Tibial nerve (tissue), 4 donors: ENCODE results near the gene VAMP7. TPM values are rescaled to one million over a fixed set of nuclear protein-coding genes. Genes with fewer than 3 reads are reported as not detected.
"Not testable (repeated sequence)": the region's sequence is repeated elsewhere in the genome, so short reads cannot be mapped to it uniquely, and the experiment has no call there.

Experiments used
- DNase-seq, 2 donors: peaks; one replicate each; pipeline ENCODE4 v3.0.0-alpha.2; 2019; ENCODE audit warnings: low spot score in 2 of 2
- H3K27ac ChIP-seq, 4 donors: fragments of 200-600 bp; sonication (generic) in 3 of 4; one replicate each; pipeline ENCODE4 v1.5.1; 2017 to 2019; ENCODE audit warnings: mild to moderate bottlenecking in 1 of 4
- H3K27me3 ChIP-seq, 2 donors: fragments of 200-600 bp; sonication (generic) in 1 of 2; one replicate each; pipeline versions ENCODE4 v1.5.1 to v1.6.0; 2017 to 2019
- H3K36me3 ChIP-seq, 3 donors: fragments of 200-600 bp; sonication (generic); one replicate each; pipeline ENCODE4 v1.5.1; 2018 to 2019
- H3K4me1 ChIP-seq, 4 donors: fragments of 200-600 bp; sonication (generic) in 3 of 4; one replicate each; pipeline ENCODE4 v1.5.1; 2017 to 2019
- H3K4me3 ChIP-seq, 4 donors: fragments of 200-600 bp; sonication (generic) in 3 of 4; one replicate each; pipeline ENCODE4 v1.5.1; 2017 to 2019; ENCODE audit warnings: mild to moderate bottlenecking in 1 of 4, moderate library complexity in 1 of 4
- H3K9me3 ChIP-seq, 4 donors: fragments of 200-600 bp; sonication (generic) in 3 of 4; one replicate each; pipeline ENCODE4 v1.5.1; 2017 to 2019
- EP300 ChIP-seq, 2 donors: sonication (generic); formaldehyde crosslinking; IDR thresholded peaks; one replicate each; pipeline ENCODE4 v1.6.1; 2017; ENCODE audit warnings: antibody characterized with exemption in 2 of 2, mild to moderate bottlenecking in 1 of 2
- POLR2A ChIP-seq, 2 donors: fragments of 450-650 bp; IDR thresholded peaks; one replicate each; pipeline ENCODE4 v1.6.1; 2017; ENCODE audit warnings: antibody characterized with exemption in 2 of 2, mild to moderate bottlenecking in 2 of 2, moderate library complexity in 2 of 2
- WGBS, 2 donors: methylation state at CpG; one replicate each; pipeline ENCODE4 v1.1.5; 2018; 5-methylcytosine and 5-hydroxymethylcytosine counted together
- total RNA-seq, 4 donors: library from RNA; depleted of rRNA; stranded (reverse); fragments of >200 nt; gene quantifications; one replicate each; pipeline ENCODE4 v1.1.0, GENCODE V29; 2016
- TF ChIP-seq, protein P1 (sequence below), 5 experiments: fragments of 200-600 bp in 3 of 5; fragments of 450-650 bp in 2 of 5; sonication (generic) in 3 of 5; IDR thresholded peaks; one replicate each; pipeline ENCODE4 v1.5.1; 2016 to 2019; ENCODE audit warnings: antibody characterized with exemption in 5 of 5, mild to moderate bottlenecking in 3 of 5, moderate library complexity in 2 of 5

Gene VAMP7
- total RNA-seq, 4 donors from 2014 or later, result 24.9 to 32.1 (median 25.5) TPM

DNA sequence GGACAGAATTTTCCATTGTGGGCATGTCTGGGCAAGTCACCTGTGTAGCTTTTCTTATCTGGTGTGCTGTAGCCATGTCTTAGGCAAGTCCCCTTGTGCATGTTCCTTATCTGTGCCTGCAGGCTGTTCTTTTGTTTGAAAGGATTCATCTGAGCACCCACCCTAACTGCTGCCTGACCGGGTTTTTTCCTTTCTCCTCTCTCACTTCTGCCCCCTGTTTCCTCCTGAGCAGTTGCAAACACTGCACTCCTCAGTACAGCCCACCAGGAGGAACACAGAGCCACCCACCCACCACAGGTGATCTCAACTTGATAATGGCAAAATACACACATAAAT, 87.1 kb downstream of the VAMP7 start:
- H3K9me3 ChIP-seq, result peaks cover 0 to 31% (median 0%) of the 10 kb centered on the region in 4 donors
- WGBS, 2 donors, result 50 to 58% methylated on average over 1 of the region's 1 CpG

DNA sequence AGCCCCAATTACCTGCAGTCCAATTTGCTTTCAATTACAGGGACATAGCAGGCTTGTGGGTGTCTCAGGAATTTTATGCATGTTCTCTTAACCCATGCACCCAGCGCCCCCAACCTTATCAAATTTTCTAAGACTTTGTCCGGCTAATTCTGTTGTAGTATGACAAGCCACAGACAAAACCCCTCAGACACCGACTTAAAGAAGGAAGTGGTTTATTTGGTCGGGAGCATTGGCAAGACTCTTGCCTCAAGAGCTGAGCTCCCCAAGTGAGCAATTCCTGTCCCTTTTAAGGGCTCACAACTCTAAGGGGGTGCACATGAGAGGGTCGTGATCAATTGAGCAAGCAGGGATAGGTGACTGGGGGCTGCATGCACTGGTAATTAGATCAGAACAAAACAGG, 87.6 kb downstream of the VAMP7 start:
- 42 to 47% methylated on average over 5 of the region's 5 CpGs for WGBS, 2 donors
- H3K4me3 ChIP-seq, result no peak overlapping the region
- no peaks in the 10 kb centered on the region for H3K4me1 ChIP-seq
- DNase-seq, result no peak
- H3K27ac ChIP-seq, result no peak overlapping the region
- H3K36me3 ChIP-seq, result no peaks in the 10 kb centered on the region
- H3K9me3 ChIP-seq, result peaks cover 0 to 27% (median 0%) of the 10 kb centered on the region in 4 donors
- TF ChIP-seq, protein P1, sequence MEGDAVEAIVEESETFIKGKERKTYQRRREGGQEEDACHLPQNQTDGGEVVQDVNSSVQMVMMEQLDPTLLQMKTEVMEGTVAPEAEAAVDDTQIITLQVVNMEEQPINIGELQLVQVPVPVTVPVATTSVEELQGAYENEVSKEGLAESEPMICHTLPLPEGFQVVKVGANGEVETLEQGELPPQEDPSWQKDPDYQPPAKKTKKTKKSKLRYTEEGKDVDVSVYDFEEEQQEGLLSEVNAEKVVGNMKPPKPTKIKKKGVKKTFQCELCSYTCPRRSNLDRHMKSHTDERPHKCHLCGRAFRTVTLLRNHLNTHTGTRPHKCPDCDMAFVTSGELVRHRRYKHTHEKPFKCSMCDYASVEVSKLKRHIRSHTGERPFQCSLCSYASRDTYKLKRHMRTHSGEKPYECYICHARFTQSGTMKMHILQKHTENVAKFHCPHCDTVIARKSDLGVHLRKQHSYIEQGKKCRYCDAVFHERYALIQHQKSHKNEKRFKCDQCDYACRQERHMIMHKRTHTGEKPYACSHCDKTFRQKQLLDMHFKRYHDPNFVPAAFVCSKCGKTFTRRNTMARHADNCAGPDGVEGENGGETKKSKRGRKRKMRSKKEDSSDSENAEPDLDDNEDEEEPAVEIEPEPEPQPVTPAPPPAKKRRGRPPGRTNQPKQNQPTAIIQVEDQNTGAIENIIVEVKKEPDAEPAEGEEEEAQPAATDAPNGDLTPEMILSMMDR (IDR thresholded peaks at IDR 0.05), result no peak
- TF ChIP-seq EP300 (IDR thresholded peaks at IDR 0.05) (no peak), POLR2A (IDR thresholded peaks at IDR 0.05) (no peak)
- no peaks in the 10 kb centered on the region for H3K27me3 ChIP-seq

More for the DNA sequence above, 87.1 kb downstream of the VAMP7 start:
- no peak for DNase-seq
- TF ChIP-seq, protein P1 (IDR thresholded peaks at IDR 0.05), result no peak
- TF ChIP-seq POLR2A (IDR thresholded peaks at IDR 0.05), result no peak
- TF ChIP-seq EP300 (IDR thresholded peaks at IDR 0.05), result no peak
- no peaks in the 10 kb centered on the region for H3K36me3 ChIP-seq
- no peaks in the 10 kb centered on the region for H3K27me3 ChIP-seq
- H3K4me1 ChIP-seq, result no peaks in the 10 kb centered on the region
- H3K27ac ChIP-seq, result no peak overlapping the region
- no peak overlapping the region for H3K4me3 ChIP-seq

DNA sequence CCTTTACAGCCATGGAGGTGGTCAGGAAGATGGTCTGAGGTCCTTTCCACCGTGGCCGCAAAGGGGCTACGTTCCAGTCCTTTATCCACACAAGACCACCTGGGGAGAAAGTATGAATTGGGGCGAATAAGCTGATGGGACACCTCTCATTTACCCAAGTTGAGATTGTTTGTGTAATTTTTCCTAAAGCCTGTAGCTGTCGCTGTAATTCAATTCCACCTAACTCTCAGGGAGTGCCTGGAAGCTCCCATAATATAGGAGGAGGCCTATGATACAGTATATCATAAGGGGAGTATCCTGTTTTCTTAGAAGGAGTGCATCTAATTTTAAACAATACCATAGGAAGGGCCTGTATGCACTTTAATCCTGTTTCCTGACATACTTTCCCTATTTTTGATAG, 90.5 kb downstream of the VAMP7 start:
- H3K4me1 ChIP-seq, H3K27ac ChIP-seq, H3K27me3 ChIP-seq, DNase-seq, H3K36me3 ChIP-seq, H3K4me3 ChIP-seq: not testable (repeated sequence)
- 65 to 67% methylated on average over 5 of the region's 5 CpGs for WGBS, 2 donors
- H3K9me3 ChIP-seq, result peaks cover 0 to 18% (median 0%) of the 10 kb centered on the region in 4 donors

DNA sequence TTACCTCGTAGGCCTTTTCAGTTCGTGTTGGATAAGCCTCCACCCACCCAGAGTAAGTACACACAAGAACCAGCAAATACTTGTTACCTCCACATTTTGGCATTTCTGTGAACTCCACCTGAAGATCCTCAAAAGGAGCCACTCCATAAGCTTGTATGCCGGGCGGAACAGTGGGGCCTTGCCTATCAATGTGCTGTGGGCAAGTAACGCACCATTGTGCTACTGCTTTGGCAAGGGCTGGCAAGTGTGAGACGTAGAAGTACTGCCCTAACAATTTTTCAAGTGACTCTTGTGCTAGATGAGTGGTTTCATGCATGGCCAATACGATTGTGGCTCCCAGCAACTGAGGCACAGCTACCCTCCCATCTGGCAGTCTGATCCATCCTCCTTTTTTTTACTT, 91.1 kb downstream of the VAMP7 start:
- H3K27ac ChIP-seq, H3K4me1 ChIP-seq, H3K36me3 ChIP-seq, H3K4me3 ChIP-seq, DNase-seq, H3K27me3 ChIP-seq: not testable (repeated sequence)
- H3K9me3 ChIP-seq, result peaks cover 0 to 18% (median 0%) of the 10 kb centered on the region in 4 donors
- 73 to 75% methylated on average over 7 of the region's 7 CpGs for WGBS, 2 donors

DNA sequence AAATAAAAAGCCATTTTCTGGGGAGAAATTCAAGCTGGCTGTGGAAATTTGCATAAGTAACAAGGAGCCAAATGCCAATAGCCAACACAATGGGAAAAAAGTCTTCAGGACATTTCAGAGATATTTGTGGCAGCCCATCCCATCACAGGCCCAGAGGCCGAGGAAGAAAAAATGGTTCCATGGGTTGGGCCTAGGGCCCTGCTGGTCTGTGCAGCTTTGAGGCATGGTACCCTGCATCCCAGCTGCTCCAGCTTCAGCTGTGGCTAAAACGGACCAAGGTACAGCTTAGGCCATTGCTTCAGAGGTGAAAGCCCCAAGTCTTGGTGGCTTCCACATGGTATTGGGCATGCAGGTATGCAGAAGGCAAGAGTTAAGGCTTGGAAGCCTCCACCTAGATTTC, 102.2 kb downstream of the VAMP7 start:
- 78 to 82% methylated on average over 2 of the region's 2 CpGs for WGBS, 2 donors
- Histone ChIP-seq H3K36me3 (no peaks in the 10 kb centered on the region), H3K27ac (no peak overlapping the region), H3K9me3 (peaks cover 0 to 24% (median 0%) of the 10 kb centered on the region in 4 donors), H3K4me1 (no peaks in the 10 kb centered on the region), H3K4me3 (no peak overlapping the region), H3K27me3 (no peaks in the 10 kb centered on the region)
- no peak for DNase-seq
- TF ChIP-seq EP300 (IDR thresholded peaks at IDR 0.05), result no peak
- TF ChIP-seq, protein P1 (IDR thresholded peaks at IDR 0.05), result no peak
- TF ChIP-seq POLR2A (IDR thresholded peaks at IDR 0.05), result no peak

DNA sequence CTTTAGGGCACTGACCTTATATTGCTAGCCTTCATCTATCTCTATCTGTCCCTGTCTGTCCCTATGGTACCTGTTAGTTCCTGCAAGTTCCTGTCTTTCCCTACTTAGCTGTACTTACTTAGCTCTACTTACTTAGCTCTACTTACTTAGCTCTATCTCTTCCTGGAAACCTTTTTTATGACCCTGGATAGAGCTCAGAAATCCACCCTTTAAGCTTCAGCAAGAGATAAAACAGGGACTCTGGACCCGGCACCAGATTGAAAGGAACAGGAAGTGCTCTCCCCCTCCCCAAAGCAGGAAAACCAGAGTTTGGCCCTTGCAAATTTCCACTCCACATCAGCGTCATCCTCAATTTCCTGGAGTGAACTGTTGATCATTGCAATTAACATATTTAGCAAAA, 104.1 kb downstream of the VAMP7 start:
- H3K4me3 ChIP-seq, result no peak overlapping the region
- H3K36me3 ChIP-seq, result no peaks in the 10 kb centered on the region
- no peak overlapping the region for H3K27ac ChIP-seq
- 72 to 76% methylated on average over 2 of the region's 2 CpGs for WGBS, 2 donors
- peaks cover 0 to 24% (median 0%) of the 10 kb centered on the region in 4 donors for H3K9me3 ChIP-seq
- H3K27me3 ChIP-seq, result no peaks in the 10 kb centered on the region
- TF ChIP-seq, protein P1 (IDR thresholded peaks at IDR 0.05), result no peak
- no peak for TF ChIP-seq POLR2A (IDR thresholded peaks at IDR 0.05)
- no peak for TF ChIP-seq EP300 (IDR thresholded peaks at IDR 0.05)
- no peaks in the 10 kb centered on the region for H3K4me1 ChIP-seq
- no peak for DNase-seq

DNA sequence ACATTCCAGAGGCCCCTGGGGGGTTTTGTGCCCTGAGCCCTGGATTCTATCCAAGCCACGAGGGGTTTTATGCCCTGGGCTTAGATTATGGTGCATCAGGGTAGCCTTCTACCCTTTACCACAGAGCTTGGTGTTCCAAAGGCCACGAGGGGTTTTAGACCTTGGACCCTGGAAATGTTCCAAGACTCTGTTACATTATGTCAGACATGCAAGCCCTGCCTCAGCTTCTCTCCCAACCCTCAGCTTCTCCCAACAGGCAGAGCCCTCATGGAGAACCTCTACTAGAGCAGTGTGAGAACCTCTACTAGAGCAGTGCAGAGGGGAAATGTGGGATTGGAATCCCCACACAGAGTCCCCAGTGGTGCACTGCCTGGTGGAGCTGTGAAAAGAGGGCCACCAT, 105.8 kb downstream of the VAMP7 start:
- WGBS, 2 donors, result 27 to 42% methylated on average over 2 of the region's 2 CpGs
- DNase-seq, H3K4me3 ChIP-seq, H3K4me1 ChIP-seq, H3K36me3 ChIP-seq, H3K27me3 ChIP-seq, H3K27ac ChIP-seq: not testable (repeated sequence)
- H3K9me3 ChIP-seq, result peaks cover 0 to 23% (median 0%) of the 10 kb centered on the region in 4 donors
